ENCODE measurements around the gene OXTR.
A peak's percentile ranks its signal among the peaks of the same experiment; 100 is the strongest.
"Not testable (repeated sequence)": the region's sequence is repeated elsewhere in the genome, so short reads cannot be mapped to it uniquely, and the experiment has no call there.

Gene OXTR

DNA sequence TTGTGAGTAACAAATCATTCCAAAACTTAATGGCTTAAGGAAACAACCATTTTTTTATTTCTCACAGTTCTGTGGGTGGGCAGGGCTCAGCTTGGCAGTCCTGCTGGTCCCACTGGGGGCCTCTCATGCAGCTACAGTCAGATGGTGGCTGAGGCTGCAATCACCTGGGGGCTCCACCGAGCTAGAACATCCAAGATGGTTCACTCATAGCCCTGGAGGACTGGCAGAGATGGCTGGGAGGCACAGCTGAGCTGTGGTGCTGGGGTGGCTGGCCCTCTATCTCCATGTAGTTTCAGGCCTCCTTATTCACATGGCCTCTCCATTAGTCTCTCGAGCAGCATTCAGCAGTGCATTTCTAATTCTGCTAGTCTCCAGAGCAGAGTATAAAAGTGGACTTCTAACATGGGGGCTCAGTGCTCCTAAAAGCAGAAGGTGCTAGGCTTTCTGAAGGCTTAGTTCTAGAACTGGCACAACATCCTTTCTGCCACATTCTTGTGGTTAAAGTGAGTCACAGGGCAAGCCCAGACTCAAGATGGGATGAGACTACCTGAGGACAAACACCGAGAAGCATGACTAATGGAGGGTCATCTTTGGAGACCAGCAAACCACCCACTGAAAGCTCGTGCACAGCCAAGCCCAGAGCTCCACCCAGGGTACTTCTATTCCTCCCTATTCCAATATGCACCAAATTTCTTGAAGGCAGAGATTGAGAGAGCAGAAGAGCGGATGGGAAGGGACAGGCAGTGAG, 29.5 kb downstream of the OXTR start:
- peak; percentile 24 for DNase-seq

DNA sequence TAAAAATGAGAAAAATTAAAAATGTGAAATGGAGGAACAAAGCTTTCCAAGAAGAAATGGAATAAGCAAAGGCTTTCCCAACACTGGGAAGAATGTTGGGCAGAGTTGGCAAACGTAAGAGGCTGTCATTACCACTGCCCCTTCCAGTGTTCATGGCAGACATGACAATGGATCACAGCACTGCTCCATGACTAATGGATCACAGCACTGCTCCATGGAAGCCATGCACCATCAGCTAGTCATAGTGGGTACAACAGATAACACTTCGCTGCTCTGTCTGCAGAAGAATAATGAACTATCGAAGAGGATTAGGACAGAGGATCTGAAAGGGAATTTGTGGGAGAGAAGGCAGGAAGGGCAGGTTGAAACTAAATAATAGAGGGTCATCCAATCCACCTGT, 30.8 kb downstream of the OXTR start:
- no peak for DNase-seq

- no peak for DNase-seq
These were observed 31.6 kb downstream of the OXTR start for GRCh38 chr3:8737823-8738222.

- DNase-seq: no peak
These were observed 32.1 kb downstream of the OXTR start for GRCh38 chr3:8737301-8737700.

DNA sequence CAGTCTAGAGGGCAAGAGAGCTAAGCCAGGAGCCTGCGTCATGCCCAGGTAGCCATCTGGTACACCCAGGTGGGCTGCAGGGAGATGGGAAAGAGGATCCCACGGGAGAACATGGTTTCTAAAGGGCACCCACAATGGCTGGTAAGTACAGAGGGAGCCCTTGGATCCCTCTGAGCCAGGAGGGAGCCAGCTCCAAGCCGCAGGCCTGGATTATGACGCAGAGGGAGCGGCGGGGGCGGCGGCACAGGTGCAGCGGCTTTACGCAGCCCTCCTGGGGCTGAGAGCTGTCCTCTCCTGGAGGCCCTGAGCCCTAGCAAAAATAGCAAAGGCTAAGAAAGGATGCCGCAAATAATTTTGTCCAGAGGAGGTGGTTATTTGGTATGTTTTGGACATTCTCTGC, 33.0 kb downstream of the OXTR start:
- DNase-seq: no peak

DNA sequence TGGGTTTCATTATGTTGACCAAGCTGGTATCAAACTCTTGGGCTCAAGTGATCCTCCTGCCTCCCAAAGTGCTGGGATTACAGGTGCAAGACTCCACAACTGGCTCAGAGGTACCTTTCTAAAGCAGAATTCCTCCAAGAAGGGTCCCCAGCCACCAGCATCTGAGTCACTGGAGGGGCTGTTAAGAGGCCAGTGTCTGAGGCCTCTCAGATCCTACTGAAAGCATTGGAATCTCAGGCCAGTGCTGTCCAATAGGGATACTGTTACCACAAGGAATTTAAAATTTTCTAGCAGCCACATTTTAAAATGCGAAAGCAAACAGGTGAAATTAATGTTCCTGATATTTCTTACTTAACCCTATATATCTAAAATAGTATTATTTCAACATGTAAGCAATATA, 34.5 kb downstream of the OXTR start:
- DNase-seq: no peak

GRCh38 chr3:8734137-8734878, 35.1 kb downstream of the OXTR start:
- no peak for DNase-seq

GRCh38 chr3:8733332-8734094, 35.9 kb downstream of the OXTR start, which contains the start of gene CAV3:
TSS of gene CAV3 (plus strand) at chr3:8733802. CDS start at chr3:8733877, 75 bp downstream.
- DNase-seq: no peak

GRCh38 chr3:8732413-8732812, 37.0 kb downstream of the OXTR start:
- DNase-seq: no peak

GRCh38 chr3:8730656-8731055, 38.8 kb downstream of the OXTR start:
- DNase-seq: no peak

- no peak for DNase-seq
These were observed 39.9 kb downstream of the OXTR start for GRCh38 chr3:8729479-8729878.

DNA sequence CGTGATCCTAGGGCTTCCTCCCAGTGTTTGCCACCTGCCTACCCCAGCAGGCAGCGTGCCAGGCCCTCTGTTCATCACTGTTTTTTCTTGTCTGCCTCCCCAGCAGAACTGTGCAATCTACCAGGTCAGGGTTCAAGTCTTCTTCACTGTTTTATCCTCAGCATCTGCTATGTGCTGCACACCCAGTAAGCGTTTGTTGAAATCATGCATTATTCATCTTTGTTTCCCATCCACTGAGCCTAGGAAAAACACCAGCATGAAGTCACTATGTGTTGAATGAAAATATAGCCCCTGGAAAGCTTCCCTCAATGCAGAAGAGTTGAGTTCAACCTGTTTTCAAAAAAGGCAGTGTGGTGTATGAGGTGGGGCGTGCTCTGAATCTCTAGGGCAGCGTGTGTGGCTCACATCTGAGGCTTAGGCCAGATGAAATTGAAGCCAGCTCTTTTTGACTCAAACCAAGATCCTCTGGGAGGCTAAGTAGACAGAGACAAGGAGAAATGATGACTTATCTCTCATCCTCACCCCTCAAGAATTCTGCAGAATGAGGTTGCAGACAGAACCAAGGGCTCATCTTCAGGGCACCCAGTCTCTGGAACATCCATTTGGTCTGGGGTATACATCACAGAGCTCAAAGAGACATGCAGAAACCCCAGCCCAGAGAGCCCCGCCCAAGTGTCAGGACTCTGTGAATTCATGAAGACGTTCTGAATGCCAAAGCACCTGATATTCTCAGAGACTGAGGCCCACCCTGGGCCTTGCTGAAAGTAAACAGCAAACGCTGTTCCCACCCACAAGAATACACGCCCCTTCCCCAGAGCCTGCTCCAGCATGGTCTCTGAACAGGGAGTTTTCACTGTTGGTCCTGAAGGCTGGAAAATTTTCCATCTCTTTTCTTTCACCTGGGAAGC, 41.6 kb downstream of the OXTR start:
- DNase-seq: no peak

- DNase-seq: no peak
These were observed 45.2 kb downstream of the OXTR start for GRCh38 chr3:8724108-8724752.

- no peak for DNase-seq
These were observed 45.8 kb downstream of the OXTR start for GRCh38 chr3:8723612-8724011.

GRCh38 chr3:8722808-8723207, 46.6 kb downstream of the OXTR start:
- no peak for DNase-seq

GRCh38 chr3:8715757-8716156, 53.7 kb downstream of the OXTR start:
- DNase-seq: not testable (repeated sequence)

DNA sequence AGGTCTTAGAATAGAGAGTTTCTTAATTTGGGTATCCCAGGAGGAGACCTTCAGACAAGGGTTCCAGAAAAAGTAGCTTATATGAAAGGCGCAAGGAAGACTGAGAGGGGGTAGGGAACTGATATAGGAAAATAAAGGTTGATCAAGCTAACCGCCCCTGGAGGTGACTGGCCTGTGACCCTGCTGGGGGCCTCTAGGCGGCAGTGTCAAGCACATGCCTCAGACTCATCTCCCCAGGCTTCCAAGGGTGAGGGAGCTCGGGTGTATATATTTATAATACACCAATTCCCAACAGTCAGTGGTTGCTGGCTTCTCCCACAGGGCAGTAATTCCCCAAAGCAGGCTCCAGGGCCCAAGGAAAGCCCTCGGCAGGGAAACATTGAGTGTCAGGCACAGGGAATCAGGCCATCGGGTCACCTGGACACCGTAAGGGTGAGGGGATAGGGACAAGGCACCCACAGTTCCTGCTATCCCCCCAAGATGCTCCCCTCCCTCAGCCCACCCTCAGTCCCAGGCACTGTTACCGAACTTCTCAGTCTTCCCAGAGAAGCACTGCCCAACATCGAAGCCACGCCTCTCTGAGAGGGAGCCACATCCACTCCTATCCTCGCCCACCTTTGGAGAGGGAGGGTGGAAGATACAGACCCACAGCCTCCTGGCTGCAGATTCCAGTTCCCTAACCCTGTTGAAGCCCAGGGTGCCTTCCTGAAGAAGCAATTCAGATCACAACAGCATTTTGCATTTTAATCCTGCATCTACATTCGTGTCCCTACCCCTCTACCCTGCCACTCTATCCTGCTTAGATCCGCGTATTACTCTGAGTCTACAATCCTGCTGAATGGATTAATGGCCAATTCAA, 55.3 kb downstream of the OXTR start:
- DNase-seq: no peak

DNA sequence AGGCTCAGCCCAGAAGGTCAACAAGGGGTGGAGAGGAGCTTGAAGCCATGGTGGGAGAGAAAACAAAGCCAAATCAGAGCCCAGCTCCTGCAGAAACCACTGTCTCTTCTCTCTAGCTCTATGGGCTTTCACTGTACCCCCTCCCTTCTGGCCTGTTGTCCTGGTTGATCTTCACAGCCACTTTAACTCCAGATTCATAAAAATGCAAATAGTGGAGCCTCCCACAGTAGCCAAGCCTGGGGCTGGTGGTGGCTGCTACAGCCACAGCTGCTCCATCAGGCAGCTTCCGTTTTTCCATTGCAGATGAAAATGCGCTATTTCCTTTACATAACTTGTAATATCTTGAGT, 56.5 kb downstream of the OXTR start:
- no peak for DNase-seq

DNA sequence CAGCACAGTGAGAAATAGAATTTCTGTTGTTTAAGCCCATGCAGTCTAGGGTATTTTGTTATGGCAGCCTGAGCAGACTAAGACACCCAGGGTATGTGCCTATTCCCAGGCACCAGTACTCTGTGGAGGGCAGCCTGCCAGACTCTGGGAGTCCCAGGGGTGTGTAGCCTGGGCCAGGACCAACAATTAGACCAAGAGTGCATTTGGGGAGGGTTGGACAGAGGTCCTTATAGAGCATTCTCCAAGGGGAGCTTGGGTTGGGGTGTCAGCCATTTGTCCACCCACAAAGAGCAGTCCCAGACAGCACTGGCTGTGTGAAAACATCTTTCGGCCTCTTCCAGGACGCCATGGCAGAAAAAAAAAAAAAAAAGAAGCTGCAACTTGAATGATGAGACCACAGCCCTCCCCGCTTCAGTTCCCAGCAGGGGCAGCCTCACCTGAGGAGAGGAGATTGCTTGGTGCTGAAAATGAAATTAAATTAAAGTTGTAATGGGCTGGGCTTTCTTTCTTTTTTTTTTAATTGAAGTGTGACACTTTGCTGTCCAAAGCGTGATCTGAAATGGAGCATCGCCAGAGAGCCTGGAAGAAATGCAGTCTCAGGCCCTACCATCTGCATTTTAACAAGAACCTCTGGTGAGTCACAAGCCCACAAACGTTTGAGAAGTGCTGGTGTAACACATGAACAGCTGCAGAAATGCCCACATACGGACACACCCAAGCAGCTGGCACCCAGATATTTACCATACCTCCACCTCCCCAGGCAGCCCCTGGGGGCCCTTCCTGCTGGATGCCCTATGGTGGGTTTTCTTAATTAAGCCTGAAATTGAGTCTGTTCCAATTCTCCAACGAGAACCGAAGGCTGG, 57.1 kb downstream of the OXTR start:
- DNase-seq: no peak

All from stimulated activated CD8-positive, alpha-beta memory T cell treated with anti-CD3 and anti-CD28 coated beads, Interleukin-4, amount 100 ng/mL, for 48 hours (primary cell).